ENCODE results near the gene RETSAT.

DNA sequence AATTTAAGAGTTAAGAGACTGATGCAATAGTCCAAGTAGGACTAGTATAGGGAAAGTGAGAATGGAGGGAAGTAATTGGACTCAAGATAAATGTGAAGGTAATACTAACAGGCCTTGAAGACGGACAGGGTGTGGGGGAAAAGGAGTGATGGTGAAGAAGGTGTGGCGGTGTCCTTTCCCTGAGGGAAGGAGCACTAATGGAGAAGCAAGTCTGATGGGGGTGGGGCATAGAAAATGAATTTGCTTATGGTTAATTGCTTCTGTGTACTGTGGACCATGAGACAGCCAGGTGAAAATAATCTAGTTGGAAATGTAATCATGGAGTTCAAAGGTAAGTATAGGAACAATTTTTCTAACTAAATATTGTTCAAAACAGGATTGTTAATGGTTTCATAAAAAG, 19.4 kb downstream of the RETSAT start:
- TF ChIP-seq, protein P1, sequence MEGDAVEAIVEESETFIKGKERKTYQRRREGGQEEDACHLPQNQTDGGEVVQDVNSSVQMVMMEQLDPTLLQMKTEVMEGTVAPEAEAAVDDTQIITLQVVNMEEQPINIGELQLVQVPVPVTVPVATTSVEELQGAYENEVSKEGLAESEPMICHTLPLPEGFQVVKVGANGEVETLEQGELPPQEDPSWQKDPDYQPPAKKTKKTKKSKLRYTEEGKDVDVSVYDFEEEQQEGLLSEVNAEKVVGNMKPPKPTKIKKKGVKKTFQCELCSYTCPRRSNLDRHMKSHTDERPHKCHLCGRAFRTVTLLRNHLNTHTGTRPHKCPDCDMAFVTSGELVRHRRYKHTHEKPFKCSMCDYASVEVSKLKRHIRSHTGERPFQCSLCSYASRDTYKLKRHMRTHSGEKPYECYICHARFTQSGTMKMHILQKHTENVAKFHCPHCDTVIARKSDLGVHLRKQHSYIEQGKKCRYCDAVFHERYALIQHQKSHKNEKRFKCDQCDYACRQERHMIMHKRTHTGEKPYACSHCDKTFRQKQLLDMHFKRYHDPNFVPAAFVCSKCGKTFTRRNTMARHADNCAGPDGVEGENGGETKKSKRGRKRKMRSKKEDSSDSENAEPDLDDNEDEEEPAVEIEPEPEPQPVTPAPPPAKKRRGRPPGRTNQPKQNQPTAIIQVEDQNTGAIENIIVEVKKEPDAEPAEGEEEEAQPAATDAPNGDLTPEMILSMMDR (IDR thresholded peaks at IDR 0.05), result no peak
- TF ChIP-seq, protein P2, sequence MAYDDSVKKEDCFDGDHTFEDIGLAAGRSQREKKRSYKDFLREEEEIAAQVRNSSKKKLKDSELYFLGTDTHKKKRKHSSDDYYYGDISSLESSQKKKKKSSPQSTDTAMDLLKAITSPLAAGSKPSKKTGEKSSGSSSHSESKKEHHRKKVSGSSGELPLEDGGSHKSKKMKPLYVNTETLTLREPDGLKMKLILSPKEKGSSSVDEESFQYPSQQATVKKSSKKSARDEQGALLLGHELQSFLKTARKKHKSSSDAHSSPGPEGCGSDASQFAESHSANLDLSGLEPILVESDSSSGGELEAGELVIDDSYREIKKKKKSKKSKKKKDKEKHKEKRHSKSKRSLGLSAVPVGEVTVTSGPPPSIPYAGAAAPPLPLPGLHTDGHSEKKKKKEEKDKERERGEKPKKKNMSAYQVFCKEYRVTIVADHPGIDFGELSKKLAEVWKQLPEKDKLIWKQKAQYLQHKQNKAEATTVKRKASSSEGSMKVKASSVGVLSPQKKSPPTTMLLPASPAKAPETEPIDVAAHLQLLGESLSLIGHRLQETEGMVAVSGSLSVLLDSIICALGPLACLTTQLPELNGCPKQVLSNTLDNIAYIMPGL (CRISPR knock-in tag; IDR thresholded peaks at IDR 0.05; ENCODE audit: borderline replicate concordance), result no peak
- TF ChIP-seq SMC3 (IDR thresholded peaks at IDR 0.05) (no peak), FOXS1 (CRISPR knock-in tag; IDR thresholded peaks at IDR 0.05) (no peak), POLR2AphosphoS2 (conservative IDR thresholded peaks at IDR 0.05; ENCODE audit: low read length) (no peak), CHD2 (IDR thresholded peaks at IDR 0.05; ENCODE audit: low read length, partially characterized antibody) (no peak), EHF (CRISPR knock-in tag; IDR thresholded peaks at IDR 0.05) (no peak), EP300 (IDR thresholded peaks at IDR 0.05) (no peak), POLR2A (IDR thresholded peaks at IDR 0.05; ENCODE audit: low read length) (no peak), FOSB (CRISPR knock-in tag; IDR thresholded peaks at IDR 0.05) (no peak), JUNB (IDR thresholded peaks at IDR 0.05) (no peak), CBX2 (IDR thresholded peaks at IDR 0.05; ENCODE audit: borderline replicate concordance, low read depth) (no peak)
- TF ChIP-seq, protein P3, sequence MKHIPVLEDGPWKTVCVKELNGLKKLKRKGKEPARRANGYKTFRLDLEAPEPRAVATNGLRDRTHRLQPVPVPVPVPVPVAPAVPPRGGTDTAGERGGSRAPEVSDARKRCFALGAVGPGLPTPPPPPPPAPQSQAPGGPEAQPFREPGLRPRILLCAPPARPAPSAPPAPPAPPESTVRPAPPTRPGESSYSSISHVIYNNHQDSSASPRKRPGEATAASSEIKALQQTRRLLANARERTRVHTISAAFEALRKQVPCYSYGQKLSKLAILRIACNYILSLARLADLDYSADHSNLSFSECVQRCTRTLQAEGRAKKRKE (CRISPR knock-in tag; IDR thresholded peaks at IDR 0.05; ENCODE audit: low read depth), result no peak
- TF ChIP-seq, protein P4, sequence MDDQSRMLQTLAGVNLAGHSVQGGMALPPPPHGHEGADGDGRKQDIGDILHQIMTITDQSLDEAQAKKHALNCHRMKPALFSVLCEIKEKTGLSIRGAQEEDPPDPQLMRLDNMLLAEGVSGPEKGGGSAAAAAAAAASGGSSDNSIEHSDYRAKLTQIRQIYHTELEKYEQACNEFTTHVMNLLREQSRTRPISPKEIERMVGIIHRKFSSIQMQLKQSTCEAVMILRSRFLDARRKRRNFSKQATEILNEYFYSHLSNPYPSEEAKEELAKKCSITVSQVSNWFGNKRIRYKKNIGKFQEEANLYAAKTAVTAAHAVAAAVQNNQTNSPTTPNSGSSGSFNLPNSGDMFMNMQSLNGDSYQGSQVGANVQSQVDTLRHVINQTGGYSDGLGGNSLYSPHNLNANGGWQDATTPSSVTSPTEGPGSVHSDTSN (IDR thresholded peaks at IDR 0.05), result no peak

All from A549 (cell line).